PC-3 (cell line): ENCODE data around the gene PHYKPL.

ENCODE experiments used
- EZH2 ChIP-seq: fragments of 300-600 bp; sonication (generic); IDR thresholded peaks from one replicate; pipeline ENCODE4 v1.6.1; 2017; ENCODE audit warnings: antibody characterized with exemption, mild to moderate bottlenecking, low read length; ENCODE audit not compliant: unreplicated experiment
- TF ChIP-seq, protein P1 (sequence below): fragments of 300-600 bp; sonication (generic); conservative IDR thresholded peaks from 2 replicates; pipeline ENCODE4 v1.5.1; 2017; ENCODE audit warnings: antibody characterized with exemption, low read depth, mild to moderate bottlenecking, low read length

DNA sequence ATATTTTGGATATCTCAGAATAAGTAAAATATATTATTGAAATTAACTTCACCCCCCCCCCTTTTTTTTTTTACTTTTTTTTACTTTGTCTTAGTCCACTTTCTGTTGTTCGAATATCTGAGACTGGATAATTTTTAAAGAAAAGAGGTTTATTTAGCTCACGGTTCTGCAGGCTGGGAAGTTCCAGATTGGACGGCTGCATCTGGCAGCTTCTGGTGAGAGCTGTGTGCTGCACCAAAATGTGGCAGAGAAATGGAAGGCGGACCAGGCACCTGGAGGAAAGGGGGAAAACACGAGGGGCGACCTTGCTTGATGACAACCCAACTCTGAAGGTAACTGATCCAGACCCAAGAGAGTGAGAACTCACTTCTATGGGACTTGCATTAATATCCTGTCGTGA, 39.8 kb downstream of the PHYKPL start:
- TF ChIP-seq, protein P1, sequence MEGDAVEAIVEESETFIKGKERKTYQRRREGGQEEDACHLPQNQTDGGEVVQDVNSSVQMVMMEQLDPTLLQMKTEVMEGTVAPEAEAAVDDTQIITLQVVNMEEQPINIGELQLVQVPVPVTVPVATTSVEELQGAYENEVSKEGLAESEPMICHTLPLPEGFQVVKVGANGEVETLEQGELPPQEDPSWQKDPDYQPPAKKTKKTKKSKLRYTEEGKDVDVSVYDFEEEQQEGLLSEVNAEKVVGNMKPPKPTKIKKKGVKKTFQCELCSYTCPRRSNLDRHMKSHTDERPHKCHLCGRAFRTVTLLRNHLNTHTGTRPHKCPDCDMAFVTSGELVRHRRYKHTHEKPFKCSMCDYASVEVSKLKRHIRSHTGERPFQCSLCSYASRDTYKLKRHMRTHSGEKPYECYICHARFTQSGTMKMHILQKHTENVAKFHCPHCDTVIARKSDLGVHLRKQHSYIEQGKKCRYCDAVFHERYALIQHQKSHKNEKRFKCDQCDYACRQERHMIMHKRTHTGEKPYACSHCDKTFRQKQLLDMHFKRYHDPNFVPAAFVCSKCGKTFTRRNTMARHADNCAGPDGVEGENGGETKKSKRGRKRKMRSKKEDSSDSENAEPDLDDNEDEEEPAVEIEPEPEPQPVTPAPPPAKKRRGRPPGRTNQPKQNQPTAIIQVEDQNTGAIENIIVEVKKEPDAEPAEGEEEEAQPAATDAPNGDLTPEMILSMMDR, result no peak
- no peak for TF ChIP-seq EZH2
